SK-N-SH treated with all-trans-retinoic acid at 6 μM for 48 hours (cell line): Measurements from ENCODE around the gene CACNA1D.
A peak's percentile ranks its signal among the peaks of the same experiment; 100 is the strongest.

Source experiments
- ATAC-seq: fragments of 200-7000 bp; cut with Tn5 transposase; 3 replicates; pipeline ENCODE4 v1.9.1; 2020; ENCODE audit warnings: mild to moderate bottlenecking, moderate library complexity
- BACH2 ChIP-seq: fragments of 250-450 bp; sonication (Bioruptor Pico); IDR thresholded peaks from 2 replicates; pipeline ENCODE4 v1.9.0; 2021; ENCODE audit warnings: mild to moderate bottlenecking, borderline replicate concordance
- CSDC2 ChIP-seq: fragments of 250-450 bp; sonication (Bioruptor Pico); IDR thresholded peaks from 2 replicates; pipeline ENCODE4 v1.5.0; 2020; ENCODE audit warnings: mild to moderate bottlenecking, moderate library complexity
- GLIS3 ChIP-seq: fragments of 250-450 bp; sonication (Bioruptor Pico); IDR thresholded peaks from 2 replicates; pipeline ENCODE4 v1.5.0; 2020; ENCODE audit warnings: mild to moderate bottlenecking, moderate library complexity
- PPARA ChIP-seq: fragments of 250-450 bp; sonication (Bioruptor Pico); IDR thresholded peaks from 2 replicates; pipeline ENCODE4 v1.5.0; 2020; ENCODE audit warnings: mild to moderate bottlenecking, borderline replicate concordance
- SNAI2 ChIP-seq: fragments of 250-450 bp; sonication (Bioruptor Pico); IDR thresholded peaks from 2 replicates; pipeline ENCODE4 v1.5.0; 2020; ENCODE audit warnings: mild to moderate bottlenecking, moderate library complexity
- TCF4 ChIP-seq: fragments of 250-450 bp; sonication (Bioruptor Pico); IDR thresholded peaks from 2 replicates; pipeline ENCODE4 v1.8.0; 2021; ENCODE audit warnings: mild to moderate bottlenecking, moderate library complexity, borderline replicate concordance
- ZC3H10 ChIP-seq: fragments of 250-450 bp; sonication (Bioruptor Pico); IDR thresholded peaks from 2 replicates; pipeline ENCODE4 v1.5.1; 2021; ENCODE audit warnings: mild to moderate bottlenecking, moderate library complexity
- ZFP3 ChIP-seq: fragments of 250-450 bp; sonication (Bioruptor Pico); IDR thresholded peaks from 2 replicates; pipeline ENCODE4 v1.5.0; 2020; ENCODE audit warnings: mild to moderate bottlenecking, moderate library complexity
- ZNF565 ChIP-seq: fragments of 450-650 bp; formaldehyde crosslinking; conservative IDR thresholded peaks from 2 replicates; pipeline ENCODE4 v1.5.0; 2020; ENCODE audit warnings: low read depth, mild to moderate bottlenecking, moderate library complexity
- ZNF70 ChIP-seq: fragments of 450-650 bp; formaldehyde crosslinking; IDR thresholded peaks from 2 replicates; pipeline ENCODE4 v1.5.0; 2020; ENCODE audit warnings: mild to moderate bottlenecking, moderate library complexity
- ZNF8 ChIP-seq: fragments of 450-650 bp; formaldehyde crosslinking; IDR thresholded peaks from 2 replicates; pipeline ENCODE4 v1.5.0; 2020; ENCODE audit warnings: mild to moderate bottlenecking, moderate library complexity
- TF ChIP-seq, protein P1 (sequence below): fragments of 250-450 bp; sonication (Bioruptor Pico); IDR thresholded peaks from 2 replicates; pipeline ENCODE4 v1.8.0; 2021; ENCODE audit warnings: low read depth, mild to moderate bottlenecking, moderate library complexity, borderline replicate concordance
- TF ChIP-seq, protein P2 (sequence below): fragments of 250-450 bp; sonication (Bioruptor Pico); IDR thresholded peaks from 2 replicates; pipeline ENCODE4 v1.5.0; 2020; ENCODE audit warnings: mild to moderate bottlenecking, moderate library complexity
- TF ChIP-seq, protein P3 (sequence below): fragments of 250-450 bp; sonication (Bioruptor Pico); IDR thresholded peaks from 2 replicates; pipeline ENCODE4 v1.5.1; 2021; ENCODE audit warnings: mild to moderate bottlenecking, moderate library complexity

CACNA1D gene

DNA sequence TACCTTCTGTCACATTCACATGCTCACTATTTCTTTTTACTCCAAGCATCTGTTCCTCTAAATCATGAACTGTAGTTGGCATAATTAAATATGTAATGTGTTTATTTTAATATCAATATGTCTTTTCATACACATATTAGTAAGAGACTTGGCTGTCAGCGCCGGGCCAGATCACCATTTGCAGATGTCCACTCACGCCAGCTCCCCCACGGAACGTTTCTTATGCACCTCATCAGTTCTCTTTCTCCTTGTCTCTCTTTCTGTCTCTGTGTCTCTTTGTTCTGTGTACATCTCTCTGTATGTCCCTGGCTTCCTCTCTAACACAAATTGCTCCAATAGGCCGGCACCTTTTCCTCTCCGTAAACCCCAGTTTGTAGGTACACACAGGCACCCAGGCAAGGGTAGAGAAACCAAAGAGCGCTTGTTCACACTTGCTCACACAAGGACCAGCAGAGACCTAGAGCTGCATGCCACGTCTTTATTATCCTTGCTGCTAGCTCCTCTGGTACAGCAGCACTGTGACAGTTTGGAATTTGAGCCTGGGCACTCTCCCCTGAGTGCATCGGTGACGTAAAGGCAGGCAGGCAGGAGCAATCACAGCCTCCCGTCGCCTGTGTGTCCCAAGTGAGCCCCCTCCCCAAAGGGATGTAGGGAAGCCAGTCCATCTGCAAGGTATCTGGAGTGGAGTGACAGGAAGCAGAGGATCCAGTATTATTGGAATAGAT lies 40.4 kb downstream of the CACNA1D start:
- peak; percentile 55; the same call in 1 of the 3 replicates for ATAC-seq
- TF ChIP-seq ZNF8 (CRISPR knock-in tag) (no peak), TCF4 (CRISPR knock-in tag) (no peak), CSDC2 (CRISPR knock-in tag) (no peak), GLIS3 (CRISPR knock-in tag) (no peak), ZNF70 (no peak), ZC3H10 (CRISPR knock-in tag) (no peak)
- TF ChIP-seq, protein P1, sequence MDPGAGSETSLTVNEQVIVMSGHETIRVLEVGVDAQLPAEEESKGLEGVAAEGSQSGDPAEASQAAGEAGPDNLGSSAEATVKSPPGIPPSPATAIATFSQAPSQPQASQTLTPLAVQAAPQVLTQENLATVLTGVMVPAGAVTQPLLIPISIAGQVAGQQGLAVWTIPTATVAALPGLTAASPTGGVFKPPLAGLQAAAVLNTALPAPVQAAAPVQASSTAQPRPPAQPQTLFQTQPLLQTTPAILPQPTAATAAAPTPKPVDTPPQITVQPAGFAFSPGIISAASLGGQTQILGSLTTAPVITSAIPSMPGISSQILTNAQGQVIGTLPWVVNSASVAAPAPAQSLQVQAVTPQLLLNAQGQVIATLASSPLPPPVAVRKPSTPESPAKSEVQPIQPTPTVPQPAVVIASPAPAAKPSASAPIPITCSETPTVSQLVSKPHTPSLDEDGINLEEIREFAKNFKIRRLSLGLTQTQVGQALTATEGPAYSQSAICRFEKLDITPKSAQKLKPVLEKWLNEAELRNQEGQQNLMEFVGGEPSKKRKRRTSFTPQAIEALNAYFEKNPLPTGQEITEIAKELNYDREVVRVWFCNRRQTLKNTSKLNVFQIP (CRISPR knock-in tag) = no peak
- TF ChIP-seq, protein P2, sequence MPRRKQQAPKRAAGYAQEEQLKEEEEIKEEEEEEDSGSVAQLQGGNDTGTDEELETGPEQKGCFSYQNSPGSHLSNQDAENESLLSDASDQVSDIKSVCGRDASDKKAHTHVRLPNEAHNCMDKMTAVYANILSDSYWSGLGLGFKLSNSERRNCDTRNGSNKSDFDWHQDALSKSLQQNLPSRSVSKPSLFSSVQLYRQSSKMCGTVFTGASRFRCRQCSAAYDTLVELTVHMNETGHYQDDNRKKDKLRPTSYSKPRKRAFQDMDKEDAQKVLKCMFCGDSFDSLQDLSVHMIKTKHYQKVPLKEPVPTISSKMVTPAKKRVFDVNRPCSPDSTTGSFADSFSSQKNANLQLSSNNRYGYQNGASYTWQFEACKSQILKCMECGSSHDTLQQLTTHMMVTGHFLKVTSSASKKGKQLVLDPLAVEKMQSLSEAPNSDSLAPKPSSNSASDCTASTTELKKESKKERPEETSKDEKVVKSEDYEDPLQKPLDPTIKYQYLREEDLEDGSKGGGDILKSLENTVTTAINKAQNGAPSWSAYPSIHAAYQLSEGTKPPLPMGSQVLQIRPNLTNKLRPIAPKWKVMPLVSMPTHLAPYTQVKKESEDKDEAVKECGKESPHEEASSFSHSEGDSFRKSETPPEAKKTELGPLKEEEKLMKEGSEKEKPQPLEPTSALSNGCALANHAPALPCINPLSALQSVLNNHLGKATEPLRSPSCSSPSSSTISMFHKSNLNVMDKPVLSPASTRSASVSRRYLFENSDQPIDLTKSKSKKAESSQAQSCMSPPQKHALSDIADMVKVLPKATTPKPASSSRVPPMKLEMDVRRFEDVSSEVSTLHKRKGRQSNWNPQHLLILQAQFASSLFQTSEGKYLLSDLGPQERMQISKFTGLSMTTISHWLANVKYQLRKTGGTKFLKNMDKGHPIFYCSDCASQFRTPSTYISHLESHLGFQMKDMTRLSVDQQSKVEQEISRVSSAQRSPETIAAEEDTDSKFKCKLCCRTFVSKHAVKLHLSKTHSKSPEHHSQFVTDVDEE (CRISPR knock-in tag) = no peak
- TF ChIP-seq, all 23 proteins: peak for 0

DNA sequence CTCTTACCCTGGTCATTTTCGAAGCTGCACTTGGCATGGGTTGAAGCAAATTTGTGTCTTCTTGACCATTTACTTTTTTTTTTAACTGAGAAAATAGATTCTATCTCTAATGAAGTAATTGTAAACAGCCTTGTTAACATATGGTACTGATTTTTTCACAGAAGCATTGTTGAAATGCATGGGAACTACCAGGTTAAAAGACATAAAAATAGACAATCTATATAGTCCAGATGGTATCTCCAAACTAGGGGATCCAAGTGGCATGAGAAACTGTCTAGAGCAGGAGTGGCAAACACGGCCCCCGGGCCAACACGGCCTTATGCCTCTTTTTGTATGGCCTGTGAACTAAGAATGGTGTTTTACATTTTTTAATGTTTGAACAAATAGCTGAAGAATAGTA lies 41.9 kb downstream of the CACNA1D start:
- no peak for TF ChIP-seq BACH2 (CRISPR knock-in tag)
- TF ChIP-seq, protein P2 (CRISPR knock-in tag) = no peak; the same call in 1 of the 2 replicates
- peak; percentile 90 for TF ChIP-seq TCF4 (CRISPR knock-in tag)
- ATAC-seq = no peak

DNA sequence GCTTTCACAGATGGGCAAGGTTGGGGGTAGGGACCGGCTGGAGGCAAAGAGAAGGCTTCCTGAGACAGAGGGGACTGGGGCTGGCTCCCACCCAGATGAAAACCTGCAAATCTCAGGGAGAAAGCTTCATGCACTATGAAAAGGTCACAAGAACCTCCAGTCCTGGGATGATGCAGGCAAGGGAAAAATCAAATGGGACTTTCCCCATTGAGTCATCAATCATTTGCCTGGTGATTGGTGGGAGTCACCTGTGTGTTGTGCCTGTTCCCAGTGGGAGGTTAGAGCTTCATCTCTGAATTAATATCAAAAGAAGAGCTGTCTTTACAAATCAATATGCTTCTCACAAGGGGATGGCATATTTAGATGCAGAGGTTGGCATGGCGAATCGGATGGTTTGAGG lies 49.9 kb downstream of the CACNA1D start:
- TF ChIP-seq ZC3H10 (CRISPR knock-in tag) = no peak
- TF ChIP-seq TCF4 (CRISPR knock-in tag) = no peak
- TF ChIP-seq, protein P1 (CRISPR knock-in tag) = no peak
- no peak for ATAC-seq

DNA sequence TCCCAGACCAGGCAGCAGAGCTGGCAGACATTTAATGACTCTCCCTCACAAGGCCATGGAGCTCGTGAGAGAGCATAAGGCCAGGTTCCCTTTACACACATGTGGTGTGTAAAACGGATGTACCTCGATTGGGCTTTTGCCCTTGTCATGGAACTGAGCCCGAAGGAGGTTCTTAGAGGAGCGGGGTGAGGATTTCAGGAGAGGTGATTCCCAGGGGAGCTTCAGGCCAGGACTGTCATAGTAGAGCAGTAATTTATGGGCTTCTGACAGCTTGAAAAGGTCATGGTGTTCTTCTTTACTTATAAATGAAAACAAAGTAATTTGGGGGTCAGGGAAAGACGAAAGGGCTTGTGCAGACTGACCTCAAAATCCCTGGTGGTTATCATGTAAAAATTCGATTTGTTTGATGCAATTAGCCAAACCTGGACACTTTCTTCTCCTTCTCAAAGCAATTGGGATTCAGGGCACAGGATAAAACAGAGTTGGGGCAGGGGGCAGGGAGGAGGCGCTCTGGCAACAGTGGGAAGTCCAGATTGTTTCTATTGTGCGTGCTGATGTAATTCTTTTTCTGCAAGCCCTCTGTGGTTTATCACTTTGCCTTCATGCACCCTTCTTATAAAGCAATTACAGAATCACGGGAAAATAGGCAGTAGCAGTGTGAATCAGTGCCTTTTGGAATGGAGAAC lies 51.0 kb downstream of the CACNA1D start:
- TF ChIP-seq SNAI2 (CRISPR knock-in tag) (no peak), ZNF565 (CRISPR knock-in tag) (no peak), ZNF70 (no peak), BACH2 (CRISPR knock-in tag) (no peak), ZFP3 (CRISPR knock-in tag) (no peak), CSDC2 (CRISPR knock-in tag) (no peak), PPARA (CRISPR knock-in tag) (no peak), ZC3H10 (CRISPR knock-in tag) (no peak), ZNF8 (CRISPR knock-in tag) (no peak)
- TF ChIP-seq, protein P1 (CRISPR knock-in tag) = no peak
- TF ChIP-seq, protein P3, sequence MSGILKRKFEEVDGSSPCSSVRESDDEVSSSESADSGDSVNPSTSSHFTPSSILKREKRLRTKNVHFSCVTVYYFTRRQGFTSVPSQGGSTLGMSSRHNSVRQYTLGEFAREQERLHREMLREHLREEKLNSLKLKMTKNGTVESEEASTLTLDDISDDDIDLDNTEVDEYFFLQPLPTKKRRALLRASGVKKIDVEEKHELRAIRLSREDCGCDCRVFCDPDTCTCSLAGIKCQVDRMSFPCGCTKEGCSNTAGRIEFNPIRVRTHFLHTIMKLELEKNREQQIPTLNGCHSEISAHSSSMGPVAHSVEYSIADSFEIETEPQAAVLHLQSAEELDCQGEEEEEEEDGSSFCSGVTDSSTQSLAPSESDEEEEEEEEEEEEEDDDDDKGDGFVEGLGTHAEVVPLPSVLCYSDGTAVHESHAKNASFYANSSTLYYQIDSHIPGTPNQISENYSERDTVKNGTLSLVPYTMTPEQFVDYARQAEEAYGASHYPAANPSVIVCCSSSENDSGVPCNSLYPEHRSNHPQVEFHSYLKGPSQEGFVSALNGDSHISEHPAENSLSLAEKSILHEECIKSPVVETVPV (CRISPR knock-in tag) = no peak
- TF ChIP-seq, protein P2 (CRISPR knock-in tag) = no peak
- TF ChIP-seq, all 23 proteins: peak for 0
- ATAC-seq = no peak
